Jurkat, Clone E6-1 (cell line): ENCODE results near the gene SLC45A2.

Experiments used
- DNase-seq: peaks from one replicate; pipeline ENCODE4 v3.0.0-alpha.2; 2011; ENCODE audit warnings: low read depth, low spot score
- H3K4me3 ChIP-seq: 2 replicates; pipeline ENCODE4 v1.5.1; 2011; ENCODE audit warnings: mild to moderate bottlenecking, low read length, control low read depth, moderate library complexity

The SLC45A2 gene

GRCh38 chr5:34008802-34009201 lies 24.3 kb upstream of the SLC45A2 start:
- H3K4me3 ChIP-seq = peak overlapping the region; percentile 92
- no peak for DNase-seq

GRCh38 chr5:34007621-34008600 lies 23.4 kb upstream of the SLC45A2 start, which contains the start of gene AMACR:
Gene AMACR (minus strand): TSS chr5:34008050. CDS start chr5:34008019, 31 bp downstream.
- DNase-seq = peak; percentile 78
- peak within 1 kb of the TSS; percentile 92 for H3K4me3 ChIP-seq

GRCh38 chr5:34007201-34007620 lies 22.7 kb upstream of the SLC45A2 start:
- H3K4me3 ChIP-seq = peak overlapping the region; percentile 92
- DNase-seq = no peak

GRCh38 chr5:34005681-34006080 lies 21.2 kb upstream of the SLC45A2 start:
- no peak overlapping the region for H3K4me3 ChIP-seq
- DNase-seq = no peak

- H3K4me3 ChIP-seq = no peak overlapping the region
- DNase-seq = no peak
Observed at GRCh38 chr5:34005211-34005610, 20.7 kb upstream of the SLC45A2 start.

GRCh38 chr5:34003941-34004340 lies 19.4 kb upstream of the SLC45A2 start:
- H3K4me3 ChIP-seq = no peak overlapping the region
- DNase-seq = no peak

- no peak for DNase-seq
- H3K4me3 ChIP-seq = no peak overlapping the region
Observed at GRCh38 chr5:34002629-34003328, 18.3 kb upstream of the SLC45A2 start.

- DNase-seq = no peak
- H3K4me3 ChIP-seq = no peak overlapping the region
Observed at GRCh38 chr5:34001241-34001841, 16.8 kb upstream of the SLC45A2 start.

- no peak overlapping the region for H3K4me3 ChIP-seq
- DNase-seq = no peak
Observed at GRCh38 chr5:33999978-34000377, 15.5 kb upstream of the SLC45A2 start.

- DNase-seq = peak; percentile 19
- no peak overlapping the region for H3K4me3 ChIP-seq
Observed at GRCh38 chr5:33997331-33997983, 13.0 kb upstream of the SLC45A2 start.

- H3K4me3 ChIP-seq = no peak overlapping the region
- no peak for DNase-seq
Observed at GRCh38 chr5:33995865-33996264, 11.4 kb upstream of the SLC45A2 start.

GRCh38 chr5:33994845-33995244 lies 10.4 kb upstream of the SLC45A2 start:
- DNase-seq = no peak
- H3K4me3 ChIP-seq = no peak overlapping the region

GRCh38 chr5:33992864-33993263 lies 8.4 kb upstream of the SLC45A2 start:
- DNase-seq = no peak
- H3K4me3 ChIP-seq = no peak overlapping the region

GRCh38 chr5:33985447-33985846 lies 954 bp upstream of the SLC45A2 start:
- DNase-seq = no peak
- H3K4me3 ChIP-seq = no peak overlapping the region

- no peak for DNase-seq
- H3K4me3 ChIP-seq = no peak overlapping the region
Observed at GRCh38 chr5:33984178-33984577, 315 bp downstream of the SLC45A2 start.

GRCh38 chr5:33981408-33982162 lies 2.9 kb downstream of the SLC45A2 start:
- no peak overlapping the region for H3K4me3 ChIP-seq
- DNase-seq = no peak

- no peak overlapping the region for H3K4me3 ChIP-seq
- DNase-seq = no peak
Observed at GRCh38 chr5:33980030-33980429, 4.5 kb downstream of the SLC45A2 start.

- H3K4me3 ChIP-seq = no peak overlapping the region
Observed at GRCh38 chr5:33978306-33978705, 6.2 kb downstream of the SLC45A2 start.

GRCh38 chr5:33976307-33976706 lies 8.2 kb downstream of the SLC45A2 start:
- DNase-seq = no peak
- H3K4me3 ChIP-seq = no peak overlapping the region

More at GRCh38 chr5:33978306-33978705, 6.2 kb downstream of the SLC45A2 start:
- no peak for DNase-seq
